PC-3 (cell line): Measurements from ENCODE around the gene PRKAR2A. TPM values are rescaled to one million over a fixed set of nuclear protein-coding genes. Genes with fewer than 3 reads are reported as not detected.

Source experiments
- ATAC-seq: fragments of 200-7000 bp; cut with Tn5 transposase; 2 replicates; pipeline ENCODE4 v1.9.1; 2020; ENCODE audit warnings: mild to moderate bottlenecking, moderate library complexity
- BruUV-seq: library from RNA; stranded (reverse); fragments of 400-500 nt; replicated peaks from 2 replicates; lab custom pipeline; 2021; lab: Mats Ljungman, UMichigan
- CTCF ChIA-PET: fragments of 300-600 bp; sonication (Branson Sonifier 250); formaldehyde crosslinking; loops from one replicate; lab custom pipeline; 2022; ENCODE audit warnings: antibody characterized with exemption; lab: Charles Lee
- POLR2A ChIA-PET: fragments of 300-600 bp; sonication (Branson Sonifier 250); formaldehyde crosslinking; loops from one replicate; lab custom pipeline; 2022; ENCODE audit warnings: antibody characterized with exemption; ENCODE audit not compliant: unreplicated experiment; lab: Charles Lee
- DNase-seq: peaks from one replicate; pipeline ENCODE4 v3.0.0-alpha.2; 2015
- H2AFZ ChIP-seq: fragments of 300-600 bp; sonication (generic); 2 replicates; pipeline ENCODE4 v1.6.0; 2016; ENCODE audit warnings: antibody characterized with exemption, low read length
- H3F3A ChIP-seq: fragments of 300-600 bp; sonication (generic); one replicate; pipeline ENCODE4 v1.6.0; 2017; ENCODE audit warnings: antibody characterized with exemption, low read length, control low read depth, mild to moderate bottlenecking; ENCODE audit not compliant: unreplicated experiment
- H3K27ac ChIP-seq: fragments of 300-600 bp; sonication (generic); 2 replicates; pipeline ENCODE4 v1.5.1; 2016; ENCODE audit warnings: mild to moderate bottlenecking, low read length
- H3K27me3 ChIP-seq: fragments of 300-600 bp; sonication (generic); 2 replicates; pipeline ENCODE4 v1.6.1; 2016; ENCODE audit warnings: low read length, mixed read lengths
- H3K36me3 ChIP-seq: fragments of 300-600 bp; sonication (generic); 2 replicates; pipeline ENCODE4 v1.6.1; 2016; ENCODE audit warnings: low read depth, mixed run types, low read length, mixed read lengths
- H3K4me1 ChIP-seq: fragments of 300-600 bp; sonication (generic); 2 replicates; pipeline ENCODE4 v1.5.1; 2016; ENCODE audit warnings: low read length; ENCODE audit not compliant: insufficient read depth
- H3K4me2 ChIP-seq: fragments of 300-600 bp; sonication (generic); 2 replicates; pipeline ENCODE4 v1.6.0; 2016; ENCODE audit warnings: low read length
- H3K4me3 ChIP-seq: fragments of 300-600 bp; sonication (generic); 2 replicates; pipeline ENCODE4 v1.5.1; 2016; ENCODE audit warnings: mild to moderate bottlenecking, low read length, mixed read lengths
- H3K79me2 ChIP-seq: fragments of 300-600 bp; sonication (generic); 2 replicates; pipeline ENCODE4 v1.6.1; 2017; ENCODE audit warnings: low read length, mixed read lengths
- H3K9ac ChIP-seq: fragments of 300-600 bp; sonication (generic); 2 replicates; pipeline ENCODE4 v1.6.0; 2016; ENCODE audit warnings: mild to moderate bottlenecking, low read length
- H3K9me2 ChIP-seq: fragments of 300-600 bp; sonication (generic); replicated peaks from 2 replicates; pipeline ENCODE4 v1.6.1; 2016; ENCODE audit warnings: mixed run types, low read length, mixed read lengths
- H3K9me3 ChIP-seq: fragments of 300-600 bp; sonication (generic); 2 replicates; pipeline ENCODE4 v1.6.1; 2016; ENCODE audit warnings: low read length, mixed read lengths
- H4K20me1 ChIP-seq: fragments of 300-600 bp; sonication (generic); 2 replicates; pipeline ENCODE4 v1.6.1; 2016; ENCODE audit warnings: low read length, mixed read lengths
- EZH2 ChIP-seq: fragments of 300-600 bp; sonication (generic); IDR thresholded peaks from one replicate; pipeline ENCODE4 v1.6.1; 2017; ENCODE audit warnings: antibody characterized with exemption, mild to moderate bottlenecking, low read length; ENCODE audit not compliant: unreplicated experiment
- EZH2phosphoT487 ChIP-seq: fragments of 300-600 bp; sonication (generic); IDR thresholded peaks from 2 replicates; pipeline ENCODE4 v1.6.1; 2018; ENCODE audit warnings: mild to moderate bottlenecking, antibody characterized with exemption, low read length, borderline replicate concordance
- intact Hi-C: fragments of 100-400 bp; cut with micrococcal nuclease; formaldehyde crosslinking; loops from 2 replicates; pipeline ENCODE4 v1.9.0; 2023
- total RNA-seq: library from RNA; depleted of rRNA; stranded (reverse); fragments of >200 nt; gene quantifications from 2 replicates; pipeline ENCODE4 v1.2.3, GENCODE V29; 2014
- TF ChIP-seq, protein P1 (sequence below): fragments of 300-600 bp; sonication (generic); conservative IDR thresholded peaks from 2 replicates; pipeline ENCODE4 v1.5.1; 2017; ENCODE audit warnings: antibody characterized with exemption, low read depth, mild to moderate bottlenecking, low read length

Gene PRKAR2A
- total RNA-seq, 1 experiment from 2014 or later: 68.1 TPM

DNA sequence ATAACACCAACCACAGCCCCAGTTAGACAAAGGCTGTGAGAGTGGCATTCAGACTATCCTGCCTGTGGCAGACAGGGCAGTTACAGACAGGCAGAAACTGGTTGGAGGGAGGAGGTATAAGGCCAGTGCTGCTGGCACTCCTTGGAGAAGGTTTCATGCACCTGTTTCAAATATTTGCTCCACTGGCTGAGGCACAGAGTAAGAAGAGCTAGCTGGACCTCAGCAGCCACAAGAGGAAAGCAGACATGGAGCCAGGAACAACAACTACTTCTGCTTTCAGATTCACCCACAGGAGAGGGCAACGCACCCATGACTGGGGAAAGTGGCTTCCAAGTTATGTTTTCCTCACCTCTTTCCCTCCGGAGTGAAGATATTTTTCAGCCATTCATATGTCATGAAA is 11.5 kb upstream of the PRKAR2A start:
- Histone ChIP-seq H3K27ac (no peak overlapping the region), H3K79me2 (no peaks in the 10 kb centered on the region), H4K20me1 (no peaks in the 10 kb centered on the region), H3K27me3 (no peaks in the 10 kb centered on the region), H3K4me1 (peaks cover 17% of the 10 kb centered on the region), H3K4me3 (no peak overlapping the region), H3K36me3 (no peaks in the 10 kb centered on the region), H3K4me2 (no peak overlapping the region), H2AFZ (no peak overlapping the region), H3K9ac (no peak overlapping the region), H3K9me2 (no peaks in the 10 kb centered on the region), H3F3A (no peaks in the 10 kb centered on the region), H3K9me3 (no peaks in the 10 kb centered on the region)
- ChIA-PET CTCF (no interaction called here), POLR2A (no interaction called here)
- ATAC-seq (no peak), DNase-seq (no peak)
- TF ChIP-seq EZH2phosphoT487 (no peak), EZH2 (no peak)
- TF ChIP-seq, protein P1, sequence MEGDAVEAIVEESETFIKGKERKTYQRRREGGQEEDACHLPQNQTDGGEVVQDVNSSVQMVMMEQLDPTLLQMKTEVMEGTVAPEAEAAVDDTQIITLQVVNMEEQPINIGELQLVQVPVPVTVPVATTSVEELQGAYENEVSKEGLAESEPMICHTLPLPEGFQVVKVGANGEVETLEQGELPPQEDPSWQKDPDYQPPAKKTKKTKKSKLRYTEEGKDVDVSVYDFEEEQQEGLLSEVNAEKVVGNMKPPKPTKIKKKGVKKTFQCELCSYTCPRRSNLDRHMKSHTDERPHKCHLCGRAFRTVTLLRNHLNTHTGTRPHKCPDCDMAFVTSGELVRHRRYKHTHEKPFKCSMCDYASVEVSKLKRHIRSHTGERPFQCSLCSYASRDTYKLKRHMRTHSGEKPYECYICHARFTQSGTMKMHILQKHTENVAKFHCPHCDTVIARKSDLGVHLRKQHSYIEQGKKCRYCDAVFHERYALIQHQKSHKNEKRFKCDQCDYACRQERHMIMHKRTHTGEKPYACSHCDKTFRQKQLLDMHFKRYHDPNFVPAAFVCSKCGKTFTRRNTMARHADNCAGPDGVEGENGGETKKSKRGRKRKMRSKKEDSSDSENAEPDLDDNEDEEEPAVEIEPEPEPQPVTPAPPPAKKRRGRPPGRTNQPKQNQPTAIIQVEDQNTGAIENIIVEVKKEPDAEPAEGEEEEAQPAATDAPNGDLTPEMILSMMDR: no peak
- BruUV-seq: no TSS peak
- intact Hi-C loops: no loop called here

DNA sequence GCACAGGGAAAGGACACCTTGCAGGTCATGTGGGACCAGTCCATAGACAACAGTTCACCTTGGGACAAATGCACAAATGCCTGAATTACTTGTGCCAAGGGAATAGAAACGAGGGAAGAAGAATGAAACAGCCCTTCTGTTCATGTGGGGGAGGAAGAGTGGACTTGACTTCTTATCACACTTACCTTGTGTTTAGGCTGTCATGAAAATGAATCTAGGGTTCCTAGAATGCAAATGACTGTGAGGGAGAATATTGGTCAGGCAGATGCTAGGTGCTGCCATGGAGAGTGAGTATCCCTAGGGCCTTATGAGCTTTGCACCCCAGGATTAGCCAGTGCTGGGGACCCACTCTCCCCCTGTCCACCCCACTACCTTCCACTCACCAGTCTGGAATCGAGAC is 11.0 kb upstream of the PRKAR2A start:
- intact Hi-C loops: no loop called here
- CTCF ChIA-PET: no interaction called here
- no TSS peak for BruUV-seq

GRCh38 chr3:48857641-48858040 is 10.0 kb upstream of the PRKAR2A start:
- ChIA-PET POLR2A (interaction anchor here (0.5 kb wide), 1 partner anchor 102 kb away, joined by 4 read pairs; no protein-coding TSS in a partner anchor), CTCF (interaction anchor here (0.7 kb wide), 1 partner anchor 103 kb away, joined by 3 read pairs; no protein-coding TSS in a partner anchor)
- Histone ChIP-seq H3K9me2 (no peaks in the 10 kb centered on the region), H3K4me2 (no peak overlapping the region), H3K79me2 (no peaks in the 10 kb centered on the region), H3K4me3 (no peak overlapping the region), H4K20me1 (no peaks in the 10 kb centered on the region), H3K27ac (no peak overlapping the region), H3K9me3 (no peaks in the 10 kb centered on the region), H3K4me1 (peaks cover 7% of the 10 kb centered on the region), H3K9ac (no peak overlapping the region), H3F3A (no peaks in the 10 kb centered on the region), H3K27me3 (no peaks in the 10 kb centered on the region), H3K36me3 (no peaks in the 10 kb centered on the region), H2AFZ (no peak overlapping the region)
- no TSS peak for BruUV-seq
- TF ChIP-seq, protein P1: no peak
- no peak for TF ChIP-seq EZH2phosphoT487
- intact Hi-C loops: no loop called here
- ATAC-seq: no peak
- no peak for DNase-seq

More for the DNA sequence above, 11.0 kb upstream of the PRKAR2A start:
- Histone ChIP-seq H4K20me1 (no peaks in the 10 kb centered on the region), H3K27ac (no peak overlapping the region), H3K9me2 (no peaks in the 10 kb centered on the region), H3K27me3 (no peaks in the 10 kb centered on the region), H3K4me2 (no peak overlapping the region), H3K9ac (no peak overlapping the region), H3K9me3 (no peaks in the 10 kb centered on the region), H2AFZ (no peak overlapping the region), H3K36me3 (no peaks in the 10 kb centered on the region), H3K4me3 (no peak overlapping the region), H3F3A (no peaks in the 10 kb centered on the region), H3K79me2 (no peaks in the 10 kb centered on the region), H3K4me1 (peaks cover 17% of the 10 kb centered on the region)
- DNase-seq (no peak), ATAC-seq (no peak)
- TF ChIP-seq EZH2phosphoT487: no peak
- TF ChIP-seq, protein P1: no peak
- no peak for TF ChIP-seq EZH2
- POLR2A ChIA-PET: interaction anchor here (0.7 kb wide), 1 partner anchor 108 kb away, joined by 3 read pairs; no protein-coding TSS in a partner anchor
